Measurements from ENCODE around the gene PRICKLE2. TPM values are rescaled to one million over a fixed set of nuclear protein-coding genes. Genes with fewer than 3 reads are reported as not detected.

Gene PRICKLE2
- total RNA-seq, 1 experiment from 2014 or later: under 0.01 TPM

DNA sequence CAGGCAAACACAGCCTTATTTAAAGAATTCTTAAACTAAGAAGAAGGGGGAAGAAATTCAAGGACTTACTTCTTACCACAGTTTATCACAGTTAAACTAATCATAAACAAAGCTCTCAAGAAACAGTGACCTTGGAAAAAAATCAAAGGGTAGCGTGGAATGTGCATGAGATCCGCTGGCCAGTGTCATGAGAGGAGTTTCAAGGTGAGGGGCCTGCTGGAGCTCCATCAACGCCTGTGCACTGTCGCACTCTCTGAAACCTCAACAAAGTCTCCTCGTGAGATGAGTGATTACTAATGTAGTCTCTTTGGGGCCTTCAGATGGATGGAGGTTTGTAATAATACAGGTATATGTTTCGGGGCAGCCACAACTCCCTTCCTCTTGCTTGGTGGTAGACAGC is 28.4 kb upstream of the PRICKLE2 start:
- DNase-seq (ENCODE audit: low spot score): no peak

GRCh38 chr3:64251019-64251418 is 25.8 kb upstream of the PRICKLE2 start:
- no peak for DNase-seq (ENCODE audit: low spot score)

- peak; percentile 49 for DNase-seq (ENCODE audit: low spot score)
These were observed 22.9 kb upstream of the PRICKLE2 start for GRCh38 chr3:64247991-64248646.

GRCh38 chr3:64244011-64244942 is 19.0 kb upstream of the PRICKLE2 start:
- DNase-seq (ENCODE audit: low spot score): peak; percentile 37

DNA sequence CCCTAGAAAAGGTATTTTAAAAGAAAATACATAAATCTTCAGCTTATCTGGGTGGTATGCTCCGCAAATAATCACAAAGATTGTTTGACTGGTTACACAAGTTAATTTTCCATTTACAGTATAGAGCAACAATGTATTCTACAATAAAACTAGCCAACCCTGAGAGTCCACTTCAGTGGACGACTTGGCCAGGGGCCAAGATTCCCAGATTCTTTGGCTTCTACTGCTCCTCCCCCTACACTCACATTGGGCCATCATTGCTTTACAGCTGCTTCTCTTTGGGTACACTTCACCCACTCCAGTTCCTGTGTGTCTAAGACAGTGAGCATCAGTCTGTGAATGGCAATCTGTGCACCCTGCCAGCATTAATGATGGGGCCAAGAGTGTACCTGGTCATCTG is 17.2 kb upstream of the PRICKLE2 start:
- DNase-seq (ENCODE audit: low spot score): peak; percentile 74

GRCh38 chr3:64240959-64241358 is 15.7 kb upstream of the PRICKLE2 start:
- DNase-seq (ENCODE audit: low spot score): no peak

DNA sequence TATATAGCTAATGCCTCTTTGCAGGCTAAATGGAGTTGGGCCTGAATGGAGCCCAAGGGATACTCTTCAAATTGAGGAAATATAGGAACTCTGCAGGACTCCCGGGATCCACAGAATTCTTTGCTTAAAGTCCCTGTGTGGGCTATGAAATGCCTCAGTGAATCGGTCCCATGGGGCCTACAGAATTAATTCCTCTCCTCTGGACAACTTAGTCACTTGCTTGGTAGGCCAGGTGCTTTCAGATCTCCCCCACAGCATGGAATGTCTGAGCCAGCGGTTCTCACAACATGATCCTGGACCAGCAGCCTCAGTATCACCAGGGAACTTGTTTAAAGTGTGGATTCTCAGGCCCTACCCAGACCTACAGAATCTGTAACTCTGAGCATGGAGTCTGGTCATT is 15.1 kb upstream of the PRICKLE2 start:
- DNase-seq (ENCODE audit: low spot score): no peak

DNA sequence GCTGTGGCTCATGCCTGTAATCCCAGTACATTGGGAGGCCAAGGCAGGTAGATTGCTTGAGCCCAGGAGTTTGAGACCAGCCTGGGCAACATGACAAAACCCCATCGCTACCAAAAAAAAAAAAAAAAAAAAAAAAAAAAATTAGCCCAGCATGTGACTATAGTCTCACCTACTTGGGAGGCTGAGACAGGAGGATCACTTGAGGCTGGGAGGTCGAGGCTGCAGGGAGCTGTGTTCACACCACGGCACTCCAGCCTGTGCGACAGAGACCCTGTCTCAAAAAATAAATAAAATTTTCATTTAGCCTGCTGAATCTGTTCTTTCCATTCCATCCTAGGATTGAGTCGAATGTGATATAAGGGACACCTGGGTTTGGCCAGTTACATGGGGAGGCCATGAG is 14.6 kb upstream of the PRICKLE2 start:
- no peak for DNase-seq (ENCODE audit: low spot score)

DNA sequence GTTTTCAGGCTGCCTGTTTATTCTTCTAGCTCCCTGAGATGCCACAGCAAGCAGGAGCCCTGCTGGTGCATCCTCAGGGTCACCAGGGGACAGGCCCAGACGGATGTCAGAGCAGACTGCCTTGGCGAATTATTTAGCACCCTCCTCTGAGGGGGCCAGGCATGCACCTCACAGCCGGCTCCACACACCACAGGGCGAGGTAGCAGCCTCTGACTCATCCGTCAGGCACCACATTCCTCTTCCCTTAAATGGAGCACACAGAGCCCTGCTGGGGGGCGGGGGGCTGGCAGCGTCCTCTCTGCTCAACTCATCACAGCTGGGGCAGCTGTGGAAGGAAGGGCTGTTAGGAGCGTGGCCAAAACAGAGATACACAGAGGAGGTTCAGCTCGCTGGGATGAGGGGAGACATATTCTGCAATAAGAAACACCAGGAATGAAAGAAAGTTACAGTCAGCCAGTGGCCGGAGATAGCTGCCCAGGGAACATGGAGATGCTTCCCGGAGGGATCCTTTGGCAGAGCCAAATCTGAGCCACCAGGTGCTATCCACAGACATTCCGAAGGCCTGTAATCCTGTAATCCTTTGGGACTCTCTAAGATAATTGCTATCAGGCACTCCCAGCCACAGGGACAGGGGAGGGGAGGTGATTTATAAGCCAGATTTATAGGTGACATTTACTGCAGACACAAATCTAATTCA is 13.9 kb upstream of the PRICKLE2 start:
- no peak for DNase-seq (ENCODE audit: low spot score)

DNA sequence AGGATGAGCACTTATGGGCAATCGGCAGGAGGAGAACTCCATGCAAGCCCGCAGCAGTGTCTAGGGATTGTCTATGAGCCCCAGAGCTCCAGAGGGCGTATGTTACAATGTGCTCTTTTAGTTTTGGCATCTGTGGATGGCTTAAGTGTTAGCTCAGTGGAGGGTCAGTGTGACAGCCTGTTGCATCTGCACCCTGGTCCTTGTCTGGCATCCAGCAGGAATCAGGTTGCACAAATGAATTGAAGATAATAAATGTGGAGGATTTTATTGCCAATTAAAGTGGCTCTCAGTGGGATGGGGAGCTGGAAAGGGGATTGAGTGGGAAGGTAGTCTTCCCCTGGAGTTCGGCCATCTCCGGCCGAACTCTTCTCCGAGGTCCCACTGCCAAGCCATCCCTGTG is 11.8 kb upstream of the PRICKLE2 start:
- DNase-seq (ENCODE audit: low spot score): no peak

DNA sequence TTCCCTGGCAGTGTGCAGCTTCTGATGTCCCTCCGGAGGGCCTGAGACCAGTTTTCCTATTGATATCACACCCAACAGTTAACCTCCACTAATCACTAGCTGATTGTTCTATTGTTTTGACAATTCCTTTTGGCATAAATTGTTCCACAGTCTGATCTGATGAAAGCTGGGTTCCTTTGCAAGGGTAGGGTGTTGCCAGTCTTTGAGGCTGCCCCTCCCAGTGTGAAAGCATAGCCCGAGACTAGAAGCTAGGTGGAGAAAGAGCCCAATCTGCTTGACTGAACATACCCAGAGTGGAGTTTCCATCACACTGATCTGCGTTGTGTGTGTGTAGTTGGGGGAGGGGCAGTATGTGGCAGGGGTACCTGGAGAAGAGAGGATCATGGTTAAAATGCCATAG is 10.3 kb upstream of the PRICKLE2 start:
- DNase-seq (ENCODE audit: low spot score): no peak

DNA sequence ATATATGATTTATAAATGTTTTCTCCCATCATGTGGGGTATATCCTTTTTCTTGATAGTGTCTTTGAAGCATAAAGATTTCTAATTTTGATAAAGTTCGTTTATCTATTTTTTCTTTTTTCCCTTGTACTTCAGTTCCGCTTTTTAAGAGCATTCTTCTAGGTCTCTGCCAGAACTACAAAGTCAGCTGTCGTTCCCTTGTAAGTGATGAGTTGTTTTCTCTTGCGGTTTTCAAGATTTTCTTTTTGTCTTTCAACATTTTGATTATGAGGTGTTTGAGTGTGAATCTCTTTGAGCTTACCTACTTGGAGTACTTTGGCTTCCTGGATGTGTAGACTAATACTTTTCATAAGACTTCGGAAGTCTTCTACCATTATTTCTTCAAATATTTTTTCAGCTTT is 9.3 kb upstream of the PRICKLE2 start:
- no peak for DNase-seq (ENCODE audit: low spot score)

DNA sequence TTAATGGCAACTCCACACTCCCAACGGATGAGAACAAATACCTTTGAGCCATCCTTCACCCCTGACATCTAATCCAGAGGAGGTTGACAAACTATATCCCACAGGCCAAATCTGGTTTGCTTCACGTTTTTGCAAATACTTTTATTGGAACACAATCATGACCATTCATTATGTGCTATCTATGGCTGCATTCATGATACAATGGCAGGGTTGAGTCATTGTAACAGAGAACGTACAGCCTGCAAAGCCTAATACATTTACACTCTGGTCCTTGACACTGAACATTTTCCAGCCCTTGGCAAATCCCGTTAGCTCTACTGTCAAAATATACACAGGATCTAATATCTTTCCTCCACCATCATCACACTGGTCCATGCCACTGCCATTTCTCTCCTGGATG is 7.6 kb upstream of the PRICKLE2 start:
- no peak for DNase-seq (ENCODE audit: low spot score)

- no peak for DNase-seq (ENCODE audit: low spot score)
These were observed 4.6 kb upstream of the PRICKLE2 start for GRCh38 chr3:64229903-64230302.

DNA sequence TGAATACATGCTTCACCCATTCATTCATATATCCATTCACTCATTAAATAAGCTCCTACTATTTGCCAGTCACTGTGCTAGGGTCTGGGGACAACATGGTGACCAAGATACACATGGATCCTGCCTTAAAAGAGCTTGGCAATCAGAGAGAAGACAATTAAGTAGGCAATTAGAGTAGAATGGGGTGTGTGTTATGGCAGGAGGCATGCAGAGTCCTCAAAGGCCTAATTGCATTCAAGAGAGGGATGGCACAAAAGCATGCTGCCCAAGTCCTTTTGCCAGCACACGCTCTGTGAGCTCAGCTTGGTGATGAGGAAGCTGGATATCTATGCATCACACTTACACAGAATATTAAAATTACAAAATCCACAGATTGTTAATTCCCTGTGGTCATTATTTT is 2.8 kb upstream of the PRICKLE2 start:
- DNase-seq (ENCODE audit: low spot score): no peak

DNA sequence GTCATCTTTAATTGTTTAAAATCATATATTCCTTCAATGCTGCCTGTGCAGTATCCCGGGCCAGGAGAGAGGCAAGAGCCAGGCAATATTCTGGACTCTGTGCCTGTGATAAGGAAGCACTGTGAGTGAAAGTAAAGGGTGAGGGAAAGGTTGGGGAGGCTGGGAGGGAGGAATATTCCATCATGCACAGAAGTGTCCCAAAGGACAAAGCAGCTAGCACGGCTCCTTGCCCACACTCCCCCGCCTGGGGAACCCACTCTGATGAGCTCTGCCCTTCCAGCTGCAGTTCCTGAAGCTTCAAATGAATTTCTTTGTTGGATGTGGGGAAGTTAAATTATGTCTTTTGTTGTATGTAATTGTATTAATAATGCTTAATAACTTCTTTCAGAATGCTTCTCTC is 1.5 kb upstream of the PRICKLE2 start:
- DNase-seq (ENCODE audit: low spot score): no peak

- no peak for DNase-seq (ENCODE audit: low spot score)
These were observed 631 bp upstream of the PRICKLE2 start for GRCh38 chr3:64225695-64226499.

DNA sequence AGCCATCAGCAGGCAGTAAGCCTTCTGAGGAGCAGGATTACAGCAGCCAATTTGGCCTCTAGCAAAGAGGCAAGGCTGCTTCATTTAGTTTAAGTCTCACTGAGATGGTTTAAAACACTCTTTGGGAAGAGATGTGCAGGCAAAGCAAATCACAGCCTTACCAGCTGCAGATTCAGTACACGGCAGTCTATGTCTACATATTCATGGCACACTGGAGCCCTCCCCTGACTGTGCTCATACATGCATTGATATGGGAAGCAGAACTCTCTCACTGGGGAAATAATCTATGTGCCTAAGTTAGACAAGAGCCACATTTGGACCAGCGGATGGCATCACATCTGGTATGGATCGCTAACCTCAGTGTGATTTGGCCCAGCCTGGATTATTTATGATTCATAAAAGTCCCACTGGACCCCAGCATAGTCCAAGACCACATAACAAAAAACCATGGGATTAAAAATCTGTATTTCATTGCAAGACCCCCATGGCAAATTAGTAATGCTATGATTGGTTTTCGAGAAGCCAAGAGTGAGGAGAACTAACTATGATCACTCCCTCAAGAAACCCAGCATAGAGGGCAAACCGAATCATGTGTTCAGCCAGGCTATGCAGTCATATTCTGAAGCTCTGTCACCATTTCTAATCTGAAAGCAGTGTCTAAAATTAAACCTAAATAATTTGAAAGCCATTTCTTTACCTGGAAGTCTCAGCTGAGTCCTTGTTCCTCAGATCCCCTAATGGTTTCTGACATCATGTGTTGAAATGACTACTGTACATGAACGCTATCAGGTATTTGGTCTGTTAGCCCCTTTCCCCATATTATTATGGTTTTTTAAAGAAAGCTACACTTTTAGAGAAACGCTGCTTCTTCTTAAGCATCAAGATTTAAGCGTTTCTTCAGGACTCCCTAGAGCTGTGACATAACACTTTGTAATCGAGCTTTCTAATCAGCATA is 1.2 kb downstream of the PRICKLE2 start:
- no peak for DNase-seq (ENCODE audit: low spot score)

- DNase-seq (ENCODE audit: low spot score): no peak
These were observed 2.7 kb downstream of the PRICKLE2 start for GRCh38 chr3:64222501-64223111.
